Lung (tissue), 12 donors: ENCODE measurements around the gene HHEX. TPM values are rescaled to one million over a fixed set of nuclear protein-coding genes. Genes with fewer than 3 reads are reported as not detected.

Source experiments
- ATAC-seq: fragments of 200-7000 bp; cut with Tn5 transposase; one replicate; pipeline ENCODE4 v1.9.1; 2020; ENCODE audit warnings: moderate number of reproducible peaks; ENCODE audit not compliant: insufficient read depth, low FRiP score
- DNase-seq, 3 donors: peaks; one replicate each; pipeline ENCODE4 v3.0.0-alpha.2; 2013 to 2017
- H3K27ac ChIP-seq, 2 donors: one replicate each; pipeline ENCODE4 v1.5.1; 2013; ENCODE audit warnings: mild to moderate bottlenecking in 2 of 2, moderate library complexity in 2 of 2, control low read depth in 1 of 2, inconsistent platforms in 1 of 2, low read depth in 1 of 2, low read length in 1 of 2
- H3K27me3 ChIP-seq, 3 donors: one replicate each; pipeline ENCODE4 v1.5.1; 2013; ENCODE audit warnings: low read length in 2 of 3; ENCODE audit not compliant: control insufficient read depth in 3 of 3, insufficient read depth in 3 of 3
- H3K36me3 ChIP-seq, 4 donors: one replicate each; pipeline ENCODE4 v1.5.1; 2013; ENCODE audit warnings: low read length in 4 of 4, mild to moderate bottlenecking in 1 of 4, moderate library complexity in 1 of 4; ENCODE audit not compliant: control insufficient read depth in 4 of 4, insufficient read depth in 4 of 4
- H3K4me1 ChIP-seq, 5 donors: one replicate each; pipeline ENCODE4 v1.5.1; 2013; ENCODE audit warnings: low read length in 5 of 5, mild to moderate bottlenecking in 2 of 5, moderate library complexity in 1 of 5; ENCODE audit not compliant: control insufficient read depth in 5 of 5, insufficient read depth in 5 of 5
- H3K4me3 ChIP-seq: one replicate; pipeline ENCODE4 v1.5.1; 2013; ENCODE audit warnings: mild to moderate bottlenecking, control low read depth, moderate library complexity
- H3K9ac ChIP-seq, 2 donors: one replicate each; pipeline ENCODE4 v1.5.1; 2013; ENCODE audit warnings: low read length in 2 of 2, control low read depth in 1 of 2; ENCODE audit not compliant: insufficient read depth in 1 of 2
- H3K9me3 ChIP-seq, 4 donors: one replicate each; pipeline ENCODE4 v1.5.1; 2013; ENCODE audit warnings: low read length in 3 of 4, mild to moderate bottlenecking in 1 of 4, moderate library complexity in 1 of 4; ENCODE audit not compliant: control insufficient read depth in 4 of 4, insufficient read depth in 3 of 4
- WGBS, 2 donors: extraction: QIAGEN DNeasy Blood & Tissue Kit; methylation state at CpG; one replicate each; pipeline ENCODE4 v1.1.7; 2013; 5-methylcytosine and 5-hydroxymethylcytosine counted together
- polyA plus RNA-seq, 2 donors: library from polyadenylated mRNA; stranded (reverse); fragments of 200-250 nt; gene quantifications; one replicate each; pipeline ENCODE4 v1.2.1, GENCODE V29; 2013
- total RNA-seq, 2 donors: library from RNA; depleted of rRNA in 1 of 2; stranded (reverse); fragments of >200 nt in 1 of 2; gene quantifications; one replicate each; pipeline ENCODE4 v1.2.1, GENCODE V29; 2014 to 2021
- TF ChIP-seq, protein P1 (sequence below): IDR thresholded peaks from 2 replicates; pipeline ENCODE4 v1.5.1; 2012; ENCODE audit warnings: mild to moderate bottlenecking; ENCODE audit errors: control extremely low read depth, extremely low read depth
- donor health status: control.
- donor health status: control.
- donor health status: Bipolar disorder and iron deficiency.
- donor health status: healthy.
- donor health status: DM: yes; HTN: yes; CAD: no.

Gene HHEX
- total and polyA plus RNA-seq, 4 donors = 15.3 to 18.6 (median 17.1) TPM

DNA sequence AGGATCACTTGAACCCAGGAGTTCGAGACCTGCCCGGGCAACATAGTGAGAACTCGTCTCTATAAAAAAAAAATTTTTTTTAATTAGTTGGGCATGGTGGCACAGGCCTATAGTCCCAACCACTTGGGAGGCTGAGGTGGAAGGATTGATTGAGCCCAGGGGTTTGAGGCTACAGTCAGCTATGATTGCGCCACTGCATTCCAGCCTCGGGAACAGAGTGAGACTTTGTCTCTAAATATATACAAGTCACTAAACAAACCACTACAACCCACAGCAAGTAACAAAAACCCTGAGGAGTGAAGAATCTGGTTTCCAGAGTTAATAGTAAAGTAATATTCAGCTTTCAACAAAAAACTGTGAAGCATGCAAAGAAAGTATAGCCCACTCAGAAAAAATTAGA lies 32.7 kb upstream of the HHEX start:
- peaks cover 0 to 7% (median 0%) of the 10 kb centered on the region in 4 donors for H3K36me3 ChIP-seq
- ATAC-seq = no peak
- TF ChIP-seq, protein P1, sequence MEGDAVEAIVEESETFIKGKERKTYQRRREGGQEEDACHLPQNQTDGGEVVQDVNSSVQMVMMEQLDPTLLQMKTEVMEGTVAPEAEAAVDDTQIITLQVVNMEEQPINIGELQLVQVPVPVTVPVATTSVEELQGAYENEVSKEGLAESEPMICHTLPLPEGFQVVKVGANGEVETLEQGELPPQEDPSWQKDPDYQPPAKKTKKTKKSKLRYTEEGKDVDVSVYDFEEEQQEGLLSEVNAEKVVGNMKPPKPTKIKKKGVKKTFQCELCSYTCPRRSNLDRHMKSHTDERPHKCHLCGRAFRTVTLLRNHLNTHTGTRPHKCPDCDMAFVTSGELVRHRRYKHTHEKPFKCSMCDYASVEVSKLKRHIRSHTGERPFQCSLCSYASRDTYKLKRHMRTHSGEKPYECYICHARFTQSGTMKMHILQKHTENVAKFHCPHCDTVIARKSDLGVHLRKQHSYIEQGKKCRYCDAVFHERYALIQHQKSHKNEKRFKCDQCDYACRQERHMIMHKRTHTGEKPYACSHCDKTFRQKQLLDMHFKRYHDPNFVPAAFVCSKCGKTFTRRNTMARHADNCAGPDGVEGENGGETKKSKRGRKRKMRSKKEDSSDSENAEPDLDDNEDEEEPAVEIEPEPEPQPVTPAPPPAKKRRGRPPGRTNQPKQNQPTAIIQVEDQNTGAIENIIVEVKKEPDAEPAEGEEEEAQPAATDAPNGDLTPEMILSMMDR = no peak
- H3K4me3 ChIP-seq = no peak overlapping the region
- peak in 1 of 3 donors; percentile 8 for DNase-seq
- no peak overlapping the region for H3K27ac ChIP-seq
- H3K9me3 ChIP-seq = peaks cover 0 to 4% (median 0%) of the 10 kb centered on the region in 4 donors
- no peak overlapping the region for H3K9ac ChIP-seq
- no peaks in the 10 kb centered on the region for H3K27me3 ChIP-seq
- WGBS, 2 donors = 84 to 85% methylated on average over 5 of the region's 5 CpGs
- no peaks in the 10 kb centered on the region for H3K4me1 ChIP-seq

DNA sequence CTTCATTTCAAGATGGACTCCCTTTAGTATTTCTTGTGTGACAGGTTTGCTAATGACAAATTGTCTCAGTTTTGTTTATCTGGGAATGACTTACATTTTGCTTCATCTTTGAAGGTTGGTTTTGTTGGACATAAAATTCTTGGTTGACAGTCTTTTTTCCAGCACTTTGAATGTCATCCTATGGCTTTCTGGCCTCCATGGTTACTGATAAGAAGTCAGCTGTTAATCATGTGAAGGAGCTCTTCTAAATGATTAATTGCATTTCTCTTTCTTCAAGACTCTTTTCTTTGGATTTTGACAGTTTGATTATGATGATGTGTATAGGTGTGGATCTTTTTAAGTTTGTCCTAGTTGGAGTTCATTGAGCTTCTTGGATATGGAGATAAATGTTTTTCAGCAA lies 26.9 kb upstream of the HHEX start:
- peaks cover 0 to 4% (median 1%) of the 10 kb centered on the region in 4 donors for H3K9me3 ChIP-seq
- no peak overlapping the region for H3K9ac ChIP-seq
- DNase-seq (no peak), ATAC-seq (no peak)
- H3K36me3 ChIP-seq = no peaks in the 10 kb centered on the region
- no peaks in the 10 kb centered on the region for H3K27me3 ChIP-seq
- H3K4me3 ChIP-seq = no peak overlapping the region
- H3K4me1 ChIP-seq = no peaks in the 10 kb centered on the region
- TF ChIP-seq, protein P1 = no peak
- no peak overlapping the region for H3K27ac ChIP-seq

DNA sequence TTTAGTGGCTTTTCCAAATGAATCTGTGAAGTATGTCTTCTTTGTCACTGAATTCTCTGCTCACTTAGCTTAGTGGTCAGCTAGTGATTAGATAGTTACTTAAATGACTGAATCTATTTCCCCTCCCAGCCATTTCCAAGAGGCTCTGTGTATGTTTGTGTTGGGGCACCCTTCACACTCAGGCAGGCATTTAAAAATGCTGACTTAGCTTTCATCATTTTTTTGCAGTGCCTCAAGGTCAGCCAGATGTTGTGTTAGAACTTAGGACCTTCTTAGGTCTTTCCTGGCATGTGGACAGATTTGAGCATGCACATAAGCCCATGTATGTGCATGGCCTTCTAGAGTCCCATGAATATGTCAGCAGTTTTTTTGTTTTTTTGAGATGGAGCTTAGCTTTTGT lies 25.4 kb upstream of the HHEX start:
- no peaks in the 10 kb centered on the region for H3K4me1 ChIP-seq
- peaks cover 0 to 4% (median 1%) of the 10 kb centered on the region in 4 donors for H3K9me3 ChIP-seq
- no peak for DNase-seq

DNA sequence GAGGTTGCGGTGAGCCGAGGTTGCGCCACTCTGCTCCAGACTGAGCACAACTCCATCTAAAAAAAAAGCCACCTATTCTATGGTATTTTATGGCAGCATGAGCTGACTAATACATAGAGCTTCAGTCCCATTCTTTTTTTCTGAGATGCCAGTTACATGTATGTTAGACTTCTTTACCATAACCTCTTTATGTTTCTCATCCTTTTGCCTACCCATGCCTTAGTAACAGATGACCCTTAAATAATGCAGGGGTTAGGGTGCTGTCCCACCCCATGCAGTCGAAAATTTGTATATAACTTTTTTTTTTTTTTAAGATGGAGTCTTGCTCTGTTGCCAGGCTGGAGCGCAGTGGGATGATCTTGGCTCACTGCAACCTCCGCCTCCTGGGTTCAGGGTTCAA lies 22.7 kb upstream of the HHEX start:
- no peaks in the 10 kb centered on the region for H3K4me1 ChIP-seq
- no peak overlapping the region for H3K4me3 ChIP-seq
- DNase-seq = no peak

More for the DNA sequence above, 25.4 kb upstream of the HHEX start:
- no peaks in the 10 kb centered on the region for H3K27me3 ChIP-seq
- no peak overlapping the region for H3K9ac ChIP-seq
- H3K36me3 ChIP-seq = no peaks in the 10 kb centered on the region
- H3K27ac ChIP-seq = no peak overlapping the region
- TF ChIP-seq, protein P1 = no peak
- ATAC-seq = no peak
- no peak overlapping the region for H3K4me3 ChIP-seq

More for the DNA sequence above, 22.7 kb upstream of the HHEX start:
- Histone ChIP-seq H3K27me3 (no peaks in the 10 kb centered on the region), H3K9me3 (peaks cover 0 to 3% (median 0%) of the 10 kb centered on the region in 4 donors), H3K9ac (no peak overlapping the region), H3K36me3 (no peaks in the 10 kb centered on the region), H3K27ac (no peak overlapping the region)
- ATAC-seq = no peak
- WGBS, 2 donors = 95 to 99% methylated on average over 6 of the region's 6 CpGs
- TF ChIP-seq, protein P1 = no peak
